HG03045 (cell line): ENCODE results near the gene EPHB1.

Experiments
- ATAC-seq: cut with Tn5 transposase; IDR thresholded peaks from one replicate; pipeline ENCODE4 v1.9.1; 2021; ENCODE audit warnings: mild to moderate bottlenecking, moderate library complexity; ENCODE audit not compliant: unreplicated experiment

The EPHB1 gene

GRCh38 chr3:134804508-134805480 is 9.7 kb downstream of the EPHB1 start:
- ATAC-seq, result no peak

DNA sequence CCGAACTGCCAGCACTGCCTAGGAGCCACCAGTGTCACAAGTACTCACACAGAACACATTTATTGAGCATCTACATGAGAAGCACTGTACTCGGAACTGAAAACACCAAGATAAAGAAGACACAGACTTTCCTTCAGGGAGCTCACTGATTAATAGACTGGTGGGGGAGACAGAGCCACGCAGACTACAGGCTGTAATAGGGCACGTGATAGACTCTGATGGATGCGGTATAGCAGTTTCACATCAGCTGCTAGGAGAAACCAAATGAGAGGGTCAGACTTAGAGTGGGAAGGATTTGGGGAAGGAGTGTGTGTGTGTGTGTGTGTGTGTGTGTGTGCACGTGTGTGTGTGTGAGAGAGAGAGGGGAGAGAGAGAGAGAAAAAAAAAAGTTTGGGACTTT is 12.1 kb downstream of the EPHB1 start:
- no peak for ATAC-seq

GRCh38 chr3:134808835-134809234 is 13.8 kb downstream of the EPHB1 start:
- no peak for ATAC-seq

DNA sequence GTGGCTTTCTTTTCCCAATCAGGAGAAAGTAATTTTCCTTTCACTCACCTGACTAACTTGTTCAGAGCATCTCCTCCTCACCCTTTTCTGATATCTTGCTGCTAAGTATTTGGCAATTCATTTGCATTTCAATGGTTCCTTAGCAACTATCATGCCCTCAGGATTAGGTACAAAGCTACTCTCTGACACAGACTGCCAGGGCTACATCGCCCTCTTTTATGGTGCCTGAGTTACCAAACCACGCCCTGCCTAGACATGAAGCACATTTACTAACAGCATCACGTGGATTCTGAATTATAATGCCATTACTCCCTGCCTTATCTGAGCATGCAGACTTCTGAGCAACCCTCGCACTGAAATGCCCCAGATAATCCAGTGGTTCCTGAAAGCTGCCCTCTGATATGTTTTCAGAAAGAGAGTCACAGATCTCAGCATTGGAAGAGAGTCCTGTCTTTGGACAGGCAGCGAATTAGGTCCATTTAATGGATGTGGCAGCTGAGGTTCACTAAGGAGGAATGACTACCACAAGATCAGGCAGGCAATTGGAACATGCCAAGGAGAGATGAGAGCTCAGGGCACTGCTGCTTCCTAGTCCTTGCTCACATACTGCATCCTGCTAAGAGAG is 14.5 kb downstream of the EPHB1 start:
- ATAC-seq, result no peak

- ATAC-seq, result no peak
These were observed 15.0 kb downstream of the EPHB1 start for GRCh38 chr3:134810052-134810435.

DNA sequence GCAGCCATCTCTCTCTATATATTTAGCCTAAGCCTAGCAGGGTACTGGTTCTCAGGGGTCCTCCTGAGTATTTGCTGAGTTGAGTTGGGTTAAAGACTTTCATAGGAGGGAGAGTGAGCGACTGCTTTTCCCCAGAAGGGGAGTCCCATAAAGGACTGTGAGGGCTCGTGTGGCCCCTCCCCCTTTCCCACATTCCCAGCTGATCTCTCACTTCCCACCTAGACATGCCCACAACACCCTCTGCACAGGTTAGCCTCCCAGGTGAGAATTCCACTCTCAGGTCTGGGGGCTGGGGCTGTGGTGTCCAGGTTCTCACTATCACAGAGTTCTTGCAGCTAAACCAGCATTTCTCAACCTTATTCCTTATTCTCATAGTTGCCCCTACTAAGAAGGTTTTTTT is 15.8 kb downstream of the EPHB1 start:
- ATAC-seq, result no peak

DNA sequence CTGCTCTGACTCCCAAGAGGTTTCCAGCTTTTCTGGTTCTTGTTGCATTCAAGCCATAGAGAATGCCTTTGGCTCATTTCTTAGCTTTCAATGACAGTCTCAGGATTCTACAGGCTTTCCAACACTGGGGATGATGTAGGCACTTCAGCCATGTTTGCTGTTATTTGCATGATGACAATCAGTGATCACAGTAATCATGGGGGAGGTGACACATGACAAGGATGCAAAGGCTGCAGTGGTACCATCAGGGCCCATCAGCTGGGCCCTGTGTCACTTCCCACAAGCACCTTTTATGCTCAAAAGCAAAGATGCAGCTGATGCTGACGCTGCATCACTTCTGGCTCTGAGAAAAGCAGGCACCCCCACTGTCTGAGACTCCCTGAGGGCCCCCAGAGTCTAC is 18.6 kb downstream of the EPHB1 start:
- no peak for ATAC-seq

DNA sequence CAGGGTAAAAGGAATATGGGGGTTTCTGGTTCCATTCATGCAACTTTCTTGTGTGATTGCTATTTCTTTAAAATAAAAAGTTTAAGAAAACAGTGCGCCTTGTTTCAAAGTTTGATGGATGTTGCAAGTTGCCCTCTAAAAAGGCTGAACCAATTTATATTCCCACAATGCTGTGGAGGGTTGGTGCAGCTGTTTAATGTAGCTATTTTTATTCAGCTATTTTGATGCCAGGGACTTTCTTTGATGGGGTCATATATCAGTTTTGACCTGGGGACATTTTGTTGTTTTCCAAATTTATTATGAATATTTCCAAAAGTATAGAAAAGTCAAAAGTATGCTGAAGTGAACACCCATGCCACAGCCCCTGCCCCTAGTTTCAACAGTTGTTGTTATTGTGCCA is 20.5 kb downstream of the EPHB1 start:
- no peak for ATAC-seq

DNA sequence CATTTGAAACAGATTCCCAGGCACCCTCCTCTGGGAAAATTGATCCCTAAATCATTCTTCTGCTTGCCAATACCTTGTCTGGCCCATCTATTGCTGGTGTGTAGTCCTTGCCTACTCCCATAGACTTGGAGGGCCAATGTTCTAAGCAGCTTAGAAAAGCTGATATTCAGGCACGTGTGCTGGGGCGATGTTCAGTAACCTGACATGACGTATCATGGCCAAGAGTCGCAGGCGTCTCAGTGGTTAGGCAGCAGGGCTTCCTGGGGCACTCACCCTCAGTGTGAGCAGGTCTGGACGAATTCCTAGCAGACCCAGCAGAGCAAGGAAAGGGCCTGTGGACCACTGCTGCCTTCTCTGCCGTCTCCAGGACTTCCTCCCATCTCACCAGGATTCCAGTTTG is 21.6 kb downstream of the EPHB1 start:
- ATAC-seq, result no peak

DNA sequence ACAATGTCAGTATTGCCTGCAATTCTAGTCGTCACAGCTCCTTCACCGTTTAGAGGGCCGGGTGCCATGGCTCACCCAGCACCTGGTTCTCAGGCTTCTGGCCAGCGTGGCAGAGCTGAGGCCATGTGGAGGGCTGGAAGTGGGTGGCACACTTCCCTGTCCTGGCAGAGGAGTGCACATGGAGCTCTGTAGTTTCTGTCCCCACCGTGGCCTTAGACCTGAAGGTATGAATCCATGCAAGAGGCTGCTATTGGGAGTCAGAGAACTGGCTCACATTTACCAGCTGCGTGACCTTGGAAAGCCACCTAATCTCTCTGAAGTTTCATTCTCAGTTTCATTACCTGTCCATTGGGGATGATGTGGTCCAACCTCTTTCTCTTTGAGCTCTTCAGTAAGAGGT is 22.2 kb downstream of the EPHB1 start:
- no peak for ATAC-seq

- no peak for ATAC-seq
These were observed 25.9 kb downstream of the EPHB1 start for GRCh38 chr3:134820994-134821393.

DNA sequence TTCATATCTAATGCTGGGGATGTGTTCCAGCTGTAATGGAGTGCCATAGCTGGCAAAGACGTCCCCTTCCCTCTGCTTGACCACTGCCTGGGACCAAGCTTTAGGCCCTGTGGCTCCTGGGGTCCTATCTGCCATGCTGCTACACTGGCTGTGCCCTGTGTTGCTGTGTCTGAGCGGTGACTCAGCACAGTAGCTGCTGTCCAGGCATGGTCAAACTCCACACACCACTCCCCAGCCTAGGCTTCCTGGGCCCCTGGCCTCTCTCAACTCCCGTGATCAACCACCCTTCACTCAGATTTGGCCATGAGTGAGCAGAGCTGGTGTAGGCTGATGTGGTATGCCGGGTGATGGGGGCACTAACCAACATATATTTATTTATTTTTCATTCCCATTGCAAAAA is 27.0 kb downstream of the EPHB1 start:
- ATAC-seq, result no peak

DNA sequence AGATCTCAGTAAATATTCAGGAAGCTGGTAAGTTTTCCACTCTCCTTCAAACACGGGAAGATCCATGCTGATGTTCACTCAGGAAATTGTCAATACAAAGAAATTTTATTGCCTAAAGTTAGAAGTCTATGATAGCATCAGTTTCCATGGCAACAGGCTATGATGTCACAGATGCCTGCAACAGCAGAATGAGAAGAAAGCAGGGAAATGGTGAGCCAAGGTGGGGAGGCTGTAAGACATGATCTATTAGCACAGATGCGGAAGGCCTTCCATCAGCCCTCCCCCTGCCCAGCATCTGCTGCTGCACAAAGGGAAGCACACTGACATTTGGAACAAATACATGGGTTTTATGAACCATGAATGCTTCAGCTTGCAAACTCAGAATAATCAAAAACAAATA is 28.6 kb downstream of the EPHB1 start:
- ATAC-seq, result no peak

- ATAC-seq, result no peak
These were observed 29.7 kb downstream of the EPHB1 start for GRCh38 chr3:134824791-134825190.

DNA sequence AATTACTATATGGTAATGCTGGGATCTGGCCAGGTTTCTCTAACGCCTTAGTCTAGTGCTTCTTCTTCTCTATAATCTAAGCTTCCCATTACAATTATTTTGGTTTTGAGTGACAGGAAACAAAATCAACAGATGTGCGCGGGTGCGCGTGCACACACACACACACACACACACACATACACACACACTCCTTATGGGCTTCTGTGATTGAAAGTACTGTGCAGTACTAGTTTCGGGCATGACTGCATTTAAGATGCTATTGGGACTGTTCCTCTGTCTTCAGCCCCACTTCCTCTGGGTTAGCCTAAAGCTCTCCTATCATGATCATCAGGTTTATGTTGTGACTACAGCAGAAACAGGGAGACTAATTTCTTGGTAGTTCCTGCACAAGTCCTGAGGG is 32.2 kb downstream of the EPHB1 start:
- ATAC-seq, result no peak

- ATAC-seq, result no peak
These were observed 34.7 kb downstream of the EPHB1 start for GRCh38 chr3:134829721-134830120.

DNA sequence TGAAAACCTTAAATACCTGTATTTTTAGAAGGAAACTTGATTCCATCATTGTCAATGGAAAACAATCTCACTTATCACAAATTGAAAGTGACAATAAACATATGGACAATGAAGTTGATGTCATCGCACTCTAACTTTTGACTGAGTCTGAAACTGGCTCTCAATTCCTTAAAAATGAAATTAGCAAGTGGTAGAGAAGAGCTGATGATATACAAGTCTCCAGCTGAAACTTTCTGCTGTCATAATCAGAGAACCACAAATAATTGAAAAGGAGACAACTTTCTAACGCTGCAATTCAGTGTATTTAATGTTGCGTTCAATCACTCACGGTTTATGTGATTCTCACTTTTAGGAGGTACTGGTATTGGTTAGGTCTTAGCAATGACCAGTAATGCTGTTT is 37.5 kb downstream of the EPHB1 start:
- ATAC-seq, result no peak

- ATAC-seq, result no peak
These were observed 38.5 kb downstream of the EPHB1 start for GRCh38 chr3:134833453-134834163.

DNA sequence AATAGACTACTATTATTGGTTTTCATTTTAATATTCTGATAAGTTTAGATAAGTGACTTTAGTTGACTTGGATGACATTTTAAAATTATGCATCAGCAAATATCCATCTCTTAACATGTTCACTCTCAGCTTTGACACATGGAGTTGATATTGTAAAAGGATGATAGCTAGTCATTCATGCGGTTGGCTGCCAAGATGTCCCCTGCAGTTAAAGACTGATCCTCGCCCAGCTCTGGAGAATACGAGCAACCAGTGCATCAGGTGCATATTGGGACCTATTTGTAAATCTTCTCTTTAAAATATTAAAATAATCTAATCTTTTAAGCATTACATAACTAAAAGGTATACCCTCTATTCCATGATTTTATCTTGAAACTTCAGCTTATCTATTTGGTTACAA is 41.9 kb downstream of the EPHB1 start:
- ATAC-seq, result no peak

GRCh38 chr3:134838599-134838998 is 43.5 kb downstream of the EPHB1 start:
- no peak for ATAC-seq

- ATAC-seq, result no peak
These were observed 44.4 kb downstream of the EPHB1 start for GRCh38 chr3:134839422-134839821.

- ATAC-seq, result no peak
These were observed 44.9 kb downstream of the EPHB1 start for GRCh38 chr3:134839990-134840389.
